SH-SY5Y (cell line): ENCODE measurements around the gene ERCC1.

Source experiments
- GATA2 ChIP-seq: IDR thresholded peaks from 2 replicates; pipeline ENCODE4 v1.6.1; 2011; ENCODE audit warnings: mild to moderate bottlenecking, low read depth, low read length
- GATA3 ChIP-seq: IDR thresholded peaks from 2 replicates; pipeline ENCODE4 v1.6.1; 2011; ENCODE audit warnings: low read depth, mild to moderate bottlenecking, low read length, moderate library complexity

The ERCC1 gene

GRCh38 chr19:45423033-45423588 lies 606 bp downstream of the ERCC1 start:
- no peak for TF ChIP-seq GATA2
- TF ChIP-seq GATA3 = no peak

- no peak for TF ChIP-seq GATA2
- TF ChIP-seq GATA3 = no peak
Observed at GRCh38 chr19:45421947-45422498, 1.7 kb downstream of the ERCC1 start.

GRCh38 chr19:45420871-45421270 lies 2.8 kb downstream of the ERCC1 start:
- no peak for TF ChIP-seq GATA3
- TF ChIP-seq GATA2 = no peak

DNA sequence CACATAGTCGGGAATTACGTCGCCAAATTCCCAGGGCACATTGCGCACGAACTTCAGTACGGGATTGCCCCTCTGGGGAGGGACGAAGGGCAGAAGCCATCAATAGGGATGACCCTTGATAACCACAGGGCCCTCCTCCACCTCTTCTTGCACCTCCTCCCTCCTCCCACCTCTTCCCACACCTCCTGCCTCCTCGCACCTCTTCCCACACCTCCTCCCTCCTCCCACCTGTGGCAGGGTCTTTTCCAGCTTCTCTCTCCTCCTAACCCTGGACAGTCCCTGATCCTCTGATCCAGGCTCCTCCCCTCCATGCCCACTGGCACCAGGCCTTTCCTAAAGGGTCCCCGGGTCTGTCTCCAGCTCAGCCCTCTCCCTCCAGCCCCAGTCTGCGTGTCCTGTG lies 3.4 kb downstream of the ERCC1 start:
- TF ChIP-seq GATA3 (no peak), GATA2 (no peak)

DNA sequence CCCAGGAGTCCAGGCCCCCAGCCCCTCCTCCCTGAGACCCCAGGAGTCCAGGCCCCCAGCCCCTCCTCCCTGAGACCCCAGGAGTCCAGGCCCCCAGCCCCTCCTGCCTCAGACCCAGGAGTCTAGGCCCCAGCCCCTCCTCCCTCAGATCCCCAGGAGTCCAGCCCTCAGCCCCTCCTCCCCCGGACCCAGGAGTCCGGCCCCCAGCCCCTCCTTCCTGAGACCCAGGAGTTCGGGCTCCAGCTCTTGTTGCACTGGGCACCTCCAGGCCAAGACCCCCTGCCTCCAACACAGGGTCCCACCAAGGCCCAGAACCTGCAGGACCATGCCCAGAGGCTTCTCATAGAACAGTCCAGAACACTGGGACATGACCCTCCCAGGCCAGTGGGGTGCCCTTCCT lies 3.8 kb downstream of the ERCC1 start:
- TF ChIP-seq GATA2 (no peak), GATA3 (no peak)

GRCh38 chr19:45419396-45419795 lies 4.3 kb downstream of the ERCC1 start:
- no peak for TF ChIP-seq GATA2

- TF ChIP-seq GATA3 (no peak), GATA2 (no peak)
Observed at GRCh38 chr19:45418802-45419201, 4.9 kb downstream of the ERCC1 start.

DNA sequence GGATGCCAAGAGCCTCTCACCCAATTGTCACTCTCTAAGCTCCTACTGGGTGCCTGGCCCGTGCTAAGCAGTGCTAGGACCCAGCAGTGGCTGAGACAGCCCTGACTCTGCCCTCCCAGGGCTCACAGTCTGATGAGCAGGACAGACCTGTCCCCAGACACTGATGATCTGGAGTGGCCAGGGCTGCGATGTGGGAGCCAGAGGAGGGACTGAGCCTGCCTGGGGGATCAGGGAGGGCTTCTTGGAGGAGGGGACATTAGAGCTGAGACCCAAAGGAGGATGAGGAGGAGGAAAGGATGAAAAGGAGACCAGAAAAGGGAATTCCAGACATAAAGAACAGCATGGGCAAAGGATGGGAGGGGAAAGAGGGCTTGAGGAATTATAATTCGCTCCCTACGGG lies 6.6 kb downstream of the ERCC1 start:
- no peak for TF ChIP-seq GATA2
- no peak for TF ChIP-seq GATA3

GRCh38 chr19:45414468-45414867 lies 9.2 kb downstream of the ERCC1 start:
- TF ChIP-seq GATA2 = no peak

DNA sequence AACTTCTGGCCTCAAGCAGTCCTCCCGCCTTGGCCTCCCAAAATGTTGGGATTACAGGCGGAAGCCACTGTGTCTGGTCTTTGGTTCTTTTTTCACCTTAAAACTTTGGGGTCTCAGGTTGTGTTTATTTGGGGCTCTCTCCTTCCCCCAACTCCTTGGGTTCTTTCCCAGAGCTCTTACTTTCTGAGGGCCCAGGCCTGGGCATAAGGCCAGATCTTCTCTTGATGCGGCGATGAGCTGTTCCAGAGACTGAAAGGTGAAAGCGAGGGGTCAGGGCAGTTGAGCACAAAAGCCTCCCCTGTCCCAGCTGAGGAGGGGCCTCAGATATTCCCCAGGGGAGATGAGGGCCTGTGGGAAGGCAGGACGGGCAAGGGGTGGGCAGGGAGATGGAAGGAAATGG lies 10.2 kb downstream of the ERCC1 start:
- no peak for TF ChIP-seq GATA2
- no peak for TF ChIP-seq GATA3

GRCh38 chr19:45409557-45409920 lies 14.2 kb downstream of the ERCC1 start:
- TF ChIP-seq GATA3 (no peak), GATA2 (no peak)

DNA sequence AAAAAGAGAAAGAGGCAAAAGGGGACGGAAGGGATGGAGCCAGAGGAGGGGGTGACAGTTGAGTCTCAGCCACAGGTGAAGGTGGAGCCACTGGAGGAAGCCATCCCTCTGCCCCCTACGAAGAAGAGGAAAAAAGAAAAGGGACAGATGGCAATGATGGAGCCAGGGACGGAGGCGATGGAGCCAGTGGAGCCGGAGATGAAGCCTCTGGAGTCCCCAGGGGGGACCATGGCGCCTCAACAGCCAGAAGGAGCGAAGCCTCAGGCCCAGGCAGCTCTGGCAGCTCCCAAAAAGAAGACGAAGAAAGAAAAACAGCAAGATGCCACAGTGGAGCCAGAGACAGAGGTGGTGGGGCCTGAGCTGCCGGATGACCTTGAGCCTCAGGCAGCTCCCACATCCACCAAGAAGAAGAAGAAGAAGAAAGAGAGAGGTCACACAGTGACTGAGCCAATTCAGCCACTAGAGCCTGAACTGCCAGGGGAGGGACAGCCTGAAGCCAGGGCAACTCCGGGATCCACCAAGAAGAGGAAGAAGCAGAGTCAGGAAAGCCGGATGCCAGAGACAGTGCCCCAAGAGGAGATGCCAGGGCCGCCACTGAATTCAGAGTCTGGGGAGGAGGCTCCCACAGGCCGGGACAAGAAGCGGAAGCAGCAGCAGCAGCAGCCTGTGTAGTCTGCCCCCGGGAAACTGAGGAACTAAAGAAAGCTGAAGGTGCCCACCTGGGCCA lies 14.7 kb downstream of the ERCC1 start:
- TF ChIP-seq GATA3 (no peak), GATA2 (no peak)

GRCh38 chr19:45408121-45408520 lies 15.6 kb downstream of the ERCC1 start:
- TF ChIP-seq GATA2 (no peak), GATA3 (no peak)

- TF ChIP-seq GATA2 (no peak), GATA3 (no peak)
Observed at GRCh38 chr19:45407091-45407375, 16.7 kb downstream of the ERCC1 start.

GRCh38 chr19:45406226-45407090 lies 17.3 kb downstream of the ERCC1 start, which contains the start of gene POLR1G:
Gene POLR1G (plus strand): TSS chr19:45406644. CDS start chr19:45406697, 53 bp downstream.
- TF ChIP-seq GATA3 (no peak), GATA2 (no peak)
